HepG2 (cell line): ENCODE measurements around the gene BORCS5. TPM values are rescaled to one million over a fixed set of nuclear protein-coding genes. Genes with fewer than 3 reads are reported as not detected.

Experiments used
- ATAC-seq: fragments of 200-7000 bp; cut with Tn5 transposase; 3 replicates; pipeline ENCODE4 v1.9.1; 2020; ENCODE audit warnings: mild to moderate bottlenecking, moderate library complexity
- BruUV-seq: library from RNA; stranded (reverse); fragments of 400-500 nt; replicated peaks from 2 replicates; lab custom pipeline; 2021; lab: Mats Ljungman, UMichigan
- CTCF ChIA-PET: fragments of 300-600 bp; formaldehyde crosslinking; extraction: SDS; loops from one replicate; lab custom pipeline; 2021; ENCODE audit warnings: low total read pairs, inconsistent platforms, low intra/inter-chr PET ratio; lab: Yijun Ruan, JAX
- POLR2A ChIA-PET: fragments of 350-600 bp; sonication (Branson Sonifier 250); formaldehyde crosslinking; loops from one replicate; lab custom pipeline; 2020; ENCODE audit warnings: antibody characterized with exemption, inconsistent platforms; lab: Yijun Ruan, JAX
- DNase-seq: peaks from one replicate; pipeline ENCODE4 v3.0.0-alpha.2; 2015; ENCODE audit warnings: low spot score
- FAIRE-seq: peaks from 3 replicates; lab custom pipeline; 2011; peaks lifted over from hg19 to GRCh38; lab: Jason Lieb, UNC
- H2AFZ ChIP-seq: one replicate; pipeline ENCODE4 v1.6.1; 2011; ENCODE audit warnings: low read length, inconsistent platforms
- H3K27ac ChIP-seq: fragments of 300-600 bp; 3 replicates; pipeline ENCODE4 v1.8.0; 2011; ENCODE audit warnings: mixed run types, mild to moderate bottlenecking, mixed read lengths, low read length, inconsistent platforms; ENCODE audit not compliant: insufficient read depth; ENCODE audit errors: extremely low read length
- H3K27me3 ChIP-seq, 2 experiments: fragments of 200-600 bp in 1 of 2; 2 replicates in 1 of 2; 3 replicates in 1 of 2; pipeline versions ENCODE4 v1.6.0 to v1.8.0; 2011; ENCODE audit warnings: low read length in 2 of 2, mild to moderate bottlenecking in 2 of 2, moderate library complexity in 2 of 2, inconsistent platforms in 1 of 2; ENCODE audit not compliant: insufficient read depth in 2 of 2, control insufficient read depth in 1 of 2
- H3K36me3 ChIP-seq, 2 experiments: fragments of 200-600 bp in 1 of 2; replicated peaks in 1 of 2; 2 replicates in 1 of 2; 3 replicates in 1 of 2; pipeline versions ENCODE4 v1.5.1 to v1.8.0; 2011; ENCODE audit warnings: low read length in 2 of 2, inconsistent platforms in 1 of 2; ENCODE audit not compliant: insufficient read depth in 2 of 2, control insufficient read depth in 1 of 2
- H3K4me1 ChIP-seq: 2 replicates; pipeline ENCODE4 v1.5.1; 2012; ENCODE audit warnings: low read length, inconsistent platforms; ENCODE audit not compliant: insufficient read depth
- H3K4me2 ChIP-seq: 2 replicates; pipeline ENCODE4 v1.6.0; 2011; ENCODE audit warnings: low read depth, low read length, inconsistent platforms
- H3K4me3 ChIP-seq, 3 experiments: fragments of 200-600 bp in 1 of 3; sonication (generic), shearing (Covaris generic) in 1 of 3; replicated peaks in 1 of 3; 2 replicates each; pipeline ENCODE4 v1.5.1; 2011 to 2016; ENCODE audit warnings: low read length in 3 of 3, inconsistent platforms in 2 of 3, low read depth in 2 of 3, mild to moderate bottlenecking in 2 of 3, control low read depth in 1 of 3, mixed read lengths in 1 of 3; ENCODE audit not compliant: insufficient read depth in 1 of 3
- H3K79me2 ChIP-seq: one replicate; pipeline ENCODE4 v1.6.1; 2011; ENCODE audit warnings: low read length, inconsistent platforms; ENCODE audit not compliant: insufficient read depth
- H3K9ac ChIP-seq: 2 replicates; pipeline ENCODE4 v1.6.0; 2011; ENCODE audit warnings: mild to moderate bottlenecking, low read depth, low read length, inconsistent platforms; ENCODE audit not compliant: insufficient read depth
- H3K9me3 ChIP-seq: 2 replicates; pipeline ENCODE4 v1.5.1; 2012; ENCODE audit warnings: mild to moderate bottlenecking, low read length
- H4K20me1 ChIP-seq: 2 replicates; pipeline ENCODE4 v1.6.0; 2011; ENCODE audit warnings: inconsistent platforms, mild to moderate bottlenecking, low read length, moderate library complexity; ENCODE audit not compliant: insufficient read depth
- IKZF5 ChIP-seq: IDR thresholded peaks from 2 replicates; pipeline ENCODE4 v1.6.1; 2018; ENCODE audit warnings: missing genetic modification reagents, mild to moderate bottlenecking, missing compliant biosample characterization
- KMT2B ChIP-seq: IDR thresholded peaks from 2 replicates; pipeline ENCODE4 v1.6.1; 2016; ENCODE audit warnings: missing genetic modification reagents, missing compliant biosample characterization
- MAFF ChIP-seq: IDR thresholded peaks from 2 replicates; pipeline ENCODE4 v1.6.1; 2011; ENCODE audit warnings: low read depth, low read length, improper control_type of control experiment
- MED1 ChIP-seq: sonication (generic); formaldehyde crosslinking; IDR thresholded peaks from 2 replicates; pipeline ENCODE4 v1.4.0; 2020; ENCODE audit warnings: missing genetic modification reagents
- MEIS2 ChIP-seq: sonication (generic); formaldehyde crosslinking; IDR thresholded peaks from 2 replicates; pipeline ENCODE4 v1.9.0; 2021; ENCODE audit warnings: mild to moderate bottlenecking, missing genetic modification reagents
- PLRG1 ChIP-seq: fragments of 450-650 bp; conservative IDR thresholded peaks from 2 replicates; pipeline ENCODE4 v1.6.1; 2016
- ZBTB20 ChIP-seq: sonication (generic); formaldehyde crosslinking; IDR thresholded peaks from 2 replicates; pipeline ENCODE4 v1.8.1; 2023; ENCODE audit warnings: missing genetic modification reagents, low read depth, mild to moderate bottlenecking, borderline replicate concordance
- ZNF275 ChIP-seq: sonication (generic); formaldehyde crosslinking; IDR thresholded peaks from 2 replicates; pipeline ENCODE4 v1.8.0; 2022; ENCODE audit warnings: missing genetic modification reagents, mild to moderate bottlenecking, inconsistent platforms, borderline replicate concordance
- WGBS: methylation state at CpG from one replicate; pipeline ENCODE4 v1.1.6; 2017; ENCODE audit warnings: low lambda C conversion rate; 5-methylcytosine and 5-hydroxymethylcytosine counted together
- in situ Hi-C: cut with HindIII; loops from 2 replicates; pipeline ENCODE4 v1.10.0; 2017; ENCODE audit warnings: low pct_unique_long_range_greater_than_20kb; ENCODE audit not compliant: extremely low pct_ligation_motif_present
- intact Hi-C: fragments of 100-400 bp; cut with micrococcal nuclease; formaldehyde crosslinking; loops from one replicate; pipeline ENCODE4 v1.10.0; 2022; ENCODE audit not compliant: unreplicated experiment
- polyA plus RNA-seq, 8 experiments: library from polyadenylated mRNA; depleted of rRNA in 3 of 8; stranded (reverse) in 7 of 8; unstranded in 1 of 8; fragments of >200 nt; fragmentation: Illumina TruSeq in 4 of 8; extraction: Trizol in 4 of 8; gene quantifications; 2 replicates each; pipeline versions ENCODE4 v1.2.1 to v1.2.3, GENCODE V29; 2011 to 2016; ENCODE audit warnings: low read depth in 4 of 8, missing spikeins in 1 of 8, mixed read lengths in 1 of 8; ENCODE audit not compliant: insufficient read depth in 1 of 8
- total RNA-seq, 5 experiments: library from RNA; depleted of rRNA; stranded (reverse); fragments of >200 nt; fragmentation: Illumina TruSeq; extraction: Trizol; gene quantifications; 2 replicates each; pipeline ENCODE4 v1.2.3, GENCODE V29; 2016; ENCODE audit warnings: low read depth in 1 of 5
- TF ChIP-seq, protein P1 (sequence below): IDR thresholded peaks from 2 replicates; pipeline ENCODE4 v1.6.1; 2016; ENCODE audit warnings: control low read depth

BORCS5 gene
- total and polyA plus RNA-seq, 2 of the 13 experiments (the other 11 are each of a cell fraction or from before 2014, with no cell fraction given), result 3.9 to 4.7 TPM

DNA sequence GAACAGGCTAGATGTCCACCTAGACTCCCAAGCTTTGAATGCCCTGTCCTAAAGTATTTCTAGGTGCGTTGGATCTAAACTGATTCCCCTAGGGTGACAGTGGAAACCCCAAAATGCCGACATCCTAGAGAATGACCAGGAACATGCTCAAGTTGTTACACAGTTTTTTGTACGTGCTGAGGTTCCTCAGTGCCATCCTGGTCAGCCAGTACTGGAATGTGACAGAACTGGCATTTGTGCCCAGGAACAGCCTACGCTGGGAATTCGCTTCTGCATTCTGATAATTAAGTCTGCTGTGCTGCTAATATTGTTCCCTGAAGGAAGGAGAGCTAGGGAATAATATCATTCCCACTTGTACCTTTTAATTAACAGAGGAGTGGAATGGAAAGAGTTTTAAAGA is 40.3 kb downstream of the BORCS5 start:
- DNase-seq (no peak), FAIRE-seq (no peak), ATAC-seq (no peak)
- Histone ChIP-seq H3K36me3 (no peaks in the 10 kb centered on the region), H3K27me3 (no peaks in the 10 kb centered on the region), H2AFZ (no peak overlapping the region), H3K9me3 (no peaks in the 10 kb centered on the region), H4K20me1 (no peaks in the 10 kb centered on the region), H3K4me1 (peaks cover 78% of the 10 kb centered on the region), H3K79me2 (peaks cover 3% of the 10 kb centered on the region), H3K4me3 (no peak overlapping the region), H3K9ac (no peak overlapping the region), H3K4me2 (no peak overlapping the region), H3K27ac (no peak overlapping the region)
- ChIA-PET CTCF (no interaction called here), POLR2A (interaction anchor here (1.4 to 1.9 kb wide), 2 partner anchors 12 to 60 kb away, joined by 3 to 28 read pairs; no protein-coding TSS in a partner anchor)
- in situ Hi-C loops (no loop called here), intact Hi-C loops (no loop called here)
- TF ChIP-seq, protein P1, sequence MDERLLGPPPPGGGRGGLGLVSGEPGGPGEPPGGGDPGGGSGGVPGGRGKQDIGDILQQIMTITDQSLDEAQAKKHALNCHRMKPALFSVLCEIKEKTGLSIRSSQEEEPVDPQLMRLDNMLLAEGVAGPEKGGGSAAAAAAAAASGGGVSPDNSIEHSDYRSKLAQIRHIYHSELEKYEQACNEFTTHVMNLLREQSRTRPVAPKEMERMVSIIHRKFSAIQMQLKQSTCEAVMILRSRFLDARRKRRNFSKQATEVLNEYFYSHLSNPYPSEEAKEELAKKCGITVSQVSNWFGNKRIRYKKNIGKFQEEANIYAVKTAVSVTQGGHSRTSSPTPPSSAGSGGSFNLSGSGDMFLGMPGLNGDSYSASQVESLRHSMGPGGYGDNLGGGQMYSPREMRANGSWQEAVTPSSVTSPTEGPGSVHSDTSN, result no peak
- TF ChIP-seq MEIS2 (CRISPR knock-in tag), result no peak
- 96% methylated on average over 5 of the region's 5 CpGs for WGBS
- no TSS peak for BruUV-seq

DNA sequence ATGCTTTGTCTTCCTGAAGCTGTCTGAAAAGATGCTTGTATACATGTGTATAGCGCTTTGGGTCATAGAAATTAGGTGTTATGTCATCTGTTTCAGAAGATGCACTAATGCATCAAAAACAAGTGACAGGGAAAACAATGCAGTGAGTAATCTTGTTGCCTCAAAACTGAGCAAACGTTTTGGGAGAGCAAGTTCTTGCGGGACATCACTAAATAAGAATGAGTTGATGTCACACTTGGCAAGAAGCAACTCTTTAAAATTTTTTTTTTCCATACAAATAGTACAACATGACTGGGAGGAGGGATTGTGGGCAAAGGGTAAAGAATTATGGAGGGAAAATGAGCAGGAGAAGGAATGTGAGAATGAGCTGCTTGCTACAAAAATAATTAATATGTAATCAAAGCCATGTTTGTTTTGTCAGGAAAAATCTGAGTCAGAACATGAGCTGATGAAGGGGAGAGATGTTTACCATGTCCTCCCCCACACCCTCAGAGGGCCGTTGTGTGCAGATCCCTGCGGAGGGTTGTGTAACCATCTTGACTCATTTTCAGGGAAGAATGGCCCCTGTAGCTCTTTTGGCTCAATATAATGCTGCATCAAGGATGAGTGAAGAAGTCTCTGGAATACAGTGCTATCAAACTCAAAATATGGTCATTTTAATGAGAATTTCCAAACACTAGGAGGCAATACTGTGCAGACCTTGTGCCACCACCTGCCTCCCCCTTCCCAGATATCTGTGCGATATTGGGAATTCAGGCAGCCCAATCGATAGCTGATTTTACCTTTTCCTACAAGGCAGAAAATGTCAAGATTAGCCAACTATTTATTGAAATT is 41.4 kb downstream of the BORCS5 start:
- ChIA-PET CTCF (no interaction called here), POLR2A (interaction anchor here (0.7 to 1.9 kb wide), 16 partner anchors 8 to 321 kb away, joined by 3 to 28 read pairs (median 4); partner anchors contain the start of gene DUSP16)
- peak; percentile 84 for FAIRE-seq
- Histone ChIP-seq H3K9me3 (no peaks in the 10 kb centered on the region), H3K4me3 (no peak overlapping the region), H3K79me2 (peaks cover 3% of the 10 kb centered on the region), H3K36me3 (no peaks in the 10 kb centered on the region), H3K27ac (peak overlapping the region; percentile 19), H3K9ac (no peak overlapping the region; the same call in 1 of the 2 replicates), H3K4me1 (peaks cover 82% of the 10 kb centered on the region), H3K4me2 (peak overlapping the region; percentile 38; the same call in 1 of the 2 replicates), H4K20me1 (no peaks in the 10 kb centered on the region), H2AFZ (no peak overlapping the region), H3K27me3 (no peaks in the 10 kb centered on the region)
- DNase-seq, result peak; percentile 89
- WGBS, result 46% methylated on average over 7 of the region's 7 CpGs
- TSS peak; percentile 82 for BruUV-seq
- in situ Hi-C loops, result no loop called here
- intact Hi-C loops, result loop anchor here (2.0 kb wide), 1 partner anchor 51 kb away; no protein-coding TSS in a partner anchor
- ATAC-seq, result peak; percentile 84
- no peak for TF ChIP-seq ZNF275 (CRISPR knock-in tag)
- TF ChIP-seq KMT2B, result 0 out of 2 replicates have a peak, but pooled peaks have one; percentile 55
- TF ChIP-seq MAFF, result 0 out of 2 replicates have a peak, but pooled peaks have one; percentile 9
- TF ChIP-seq IKZF5, result peak; percentile 76; the same call in 1 of the 2 replicates
- peak; percentile 82 for TF ChIP-seq MED1 (CRISPR knock-in tag)
- TF ChIP-seq ZBTB20, result peak; percentile 40; the same call in 1 of the 2 replicates
- no peak for TF ChIP-seq PLRG1
